K562 (cell line): ENCODE results near the gene RASD2. TPM values are rescaled to one million over a fixed set of nuclear protein-coding genes. Genes with fewer than 3 reads are reported as not detected.

ENCODE experiments used
- CBX2 ChIP-seq: fragments of 200-600 bp; sonication (generic); IDR thresholded peaks from one replicate; pipeline ENCODE4 v1.6.1; 2012; ENCODE audit warnings: mild to moderate bottlenecking, low read length, inconsistent platforms; ENCODE audit not compliant: insufficient read depth, poor library complexity, severe bottlenecking
- CC2D1A ChIP-seq: fragments of 450-650 bp; IDR thresholded peaks from 2 replicates; pipeline ENCODE4 v1.6.1; 2017; ENCODE audit warnings: mild to moderate bottlenecking
- E2F6 ChIP-seq, 2 experiments: IDR thresholded peaks; 2 replicates each; pipeline ENCODE4 v1.6.1; 2011; ENCODE audit warnings: borderline replicate concordance in 1 of 2, control low read depth in 1 of 2, low read depth in 1 of 2, low read length in 1 of 2, mild to moderate bottlenecking in 1 of 2, mixed read lengths in 1 of 2, moderate library complexity in 1 of 2; ENCODE audit not compliant: insufficient read depth in 1 of 2, insufficient read length in 1 of 2, poor library complexity in 1 of 2, severe bottlenecking in 1 of 2; ENCODE audit errors: extremely low read depth in 1 of 2
- ELK1 ChIP-seq: sonication (generic); formaldehyde crosslinking; IDR thresholded peaks from 2 replicates; pipeline ENCODE4 v1.8.1; 2022; ENCODE audit warnings: missing genetic modification reagents
- ELK3 ChIP-seq: fragments of 450-650 bp; formaldehyde crosslinking; IDR thresholded peaks from 2 replicates; pipeline ENCODE4 v1.4.0; 2020; ENCODE audit warnings: mild to moderate bottlenecking
- FOS ChIP-seq: IDR thresholded peaks from 3 replicates; pipeline ENCODE4 v1.6.1; 2011; ENCODE audit not compliant: insufficient read length; ENCODE audit errors: extremely low read depth
- HDAC2 ChIP-seq: fragments of 450-650 bp; IDR thresholded peaks from 2 replicates; pipeline ENCODE4 v1.6.1; 2016; ENCODE audit warnings: mild to moderate bottlenecking
- MAFF ChIP-seq: IDR thresholded peaks from 2 replicates; pipeline ENCODE4 v1.6.1; 2012; ENCODE audit warnings: low read length, improper control_type of control experiment
- MNT ChIP-seq, 2 experiments: fragments of 450-650 bp; conservative IDR thresholded peaks; 2 replicates each; pipeline ENCODE4 v1.6.1; 2017; ENCODE audit warnings: mild to moderate bottlenecking in 2 of 2, moderate library complexity in 2 of 2
- MTA3 ChIP-seq: fragments of 450-650 bp; formaldehyde crosslinking; IDR thresholded peaks from 2 replicates; pipeline ENCODE4 v1.6.1; 2017; ENCODE audit warnings: mild to moderate bottlenecking, borderline replicate concordance
- PCBP2 ChIP-seq: fragments of 200-400 bp; formaldehyde crosslinking; IDR thresholded peaks from 2 replicates; pipeline ENCODE4 v1.6.1; 2018; ENCODE audit warnings: low read length, low read depth, mild to moderate bottlenecking, moderate library complexity; ENCODE audit not compliant: poor library complexity, severe bottlenecking
- PHF8 ChIP-seq: fragments of 200-600 bp; sonication (generic); IDR thresholded peaks from 2 replicates; pipeline ENCODE4 v1.6.1; 2012; ENCODE audit warnings: mixed run types, mild to moderate bottlenecking, inconsistent platforms, low read length, moderate library complexity, borderline replicate concordance
- SMARCE1 ChIP-seq: fragments of 450-650 bp; IDR thresholded peaks from 2 replicates; pipeline ENCODE4 v1.7.1; 2016; ENCODE audit warnings: mild to moderate bottlenecking
- ZBTB26 ChIP-seq: fragments of 450-650 bp; formaldehyde crosslinking; IDR thresholded peaks from 2 replicates; pipeline ENCODE4 v1.4.0; 2022; ENCODE audit warnings: missing genetic modification characterization
- ZBTB7A ChIP-seq: IDR thresholded peaks from 2 replicates; pipeline ENCODE4 v1.6.1; 2011; ENCODE audit warnings: low read depth, mild to moderate bottlenecking, low read length, moderate library complexity, borderline replicate concordance; ENCODE audit not compliant: control insufficient read depth
- ZNF12 ChIP-seq: sonication (generic); formaldehyde crosslinking; IDR thresholded peaks from 2 replicates; pipeline ENCODE4 v1.4.0; 2020; ENCODE audit warnings: mild to moderate bottlenecking, missing genetic modification reagents
- ZNF174 ChIP-seq: fragments of 250-450 bp; sonication (Bioruptor Pico); IDR thresholded peaks from 2 replicates; pipeline ENCODE4 v1.4.0; 2020; ENCODE audit warnings: mild to moderate bottlenecking
- ZNF24 ChIP-seq: fragments of 450-650 bp; IDR thresholded peaks from 2 replicates; pipeline ENCODE4 v1.6.1; 2016
- ZNF354B ChIP-seq: fragments of 250-450 bp; sonication (Bioruptor Pico); IDR thresholded peaks from 2 replicates; pipeline ENCODE4 v1.4.0; 2020
- polyA plus RNA-seq, 8 experiments: library from polyadenylated mRNA; depleted of rRNA in 4 of 8; stranded (reverse) in 5 of 8; unstranded in 3 of 8; fragments of >200 nt; fragmentation: Nextera tagmentation in 2 of 8; fragmentation: Illumina TruSeq in 1 of 8; extraction: Ambion mirVana in 2 of 8; extraction: Trizol in 1 of 8; gene quantifications; 2 replicates each; pipeline versions ENCODE4 v1.2.1 to v1.2.3, GENCODE V29; 2011 to 2014; ENCODE audit warnings: inconsistent platforms in 1 of 8, missing spikeins in 1 of 8
- total RNA-seq, 7 experiments: library from RNA; depleted of rRNA in 6 of 7; stranded (reverse); fragments of >200 nt in 6 of 7; fragmentation: Illumina TruSeq in 2 of 7; extraction: Trizol in 2 of 7; gene quantifications; 2 replicates each; pipeline versions ENCODE4 v1.2.1 to v1.2.3, GENCODE V29; 2011 to 2021; ENCODE audit warnings: low replicate concordance in 1 of 7
- TF ChIP-seq, protein P1 (sequence below): fragments of 200-800 bp; sonication (Bioruptor generic); IDR thresholded peaks from 2 replicates; pipeline ENCODE4 v1.6.1; 2017; ENCODE audit warnings: missing genetic modification characterization, missing compliant biosample characterization

The RASD2 gene
- total and polyA plus RNA-seq, 9 of the 15 experiments (the other 6 are each of a cell fraction or from before 2014, with no cell fraction given), result 0.05 TPM; not detected in 8

DNA sequence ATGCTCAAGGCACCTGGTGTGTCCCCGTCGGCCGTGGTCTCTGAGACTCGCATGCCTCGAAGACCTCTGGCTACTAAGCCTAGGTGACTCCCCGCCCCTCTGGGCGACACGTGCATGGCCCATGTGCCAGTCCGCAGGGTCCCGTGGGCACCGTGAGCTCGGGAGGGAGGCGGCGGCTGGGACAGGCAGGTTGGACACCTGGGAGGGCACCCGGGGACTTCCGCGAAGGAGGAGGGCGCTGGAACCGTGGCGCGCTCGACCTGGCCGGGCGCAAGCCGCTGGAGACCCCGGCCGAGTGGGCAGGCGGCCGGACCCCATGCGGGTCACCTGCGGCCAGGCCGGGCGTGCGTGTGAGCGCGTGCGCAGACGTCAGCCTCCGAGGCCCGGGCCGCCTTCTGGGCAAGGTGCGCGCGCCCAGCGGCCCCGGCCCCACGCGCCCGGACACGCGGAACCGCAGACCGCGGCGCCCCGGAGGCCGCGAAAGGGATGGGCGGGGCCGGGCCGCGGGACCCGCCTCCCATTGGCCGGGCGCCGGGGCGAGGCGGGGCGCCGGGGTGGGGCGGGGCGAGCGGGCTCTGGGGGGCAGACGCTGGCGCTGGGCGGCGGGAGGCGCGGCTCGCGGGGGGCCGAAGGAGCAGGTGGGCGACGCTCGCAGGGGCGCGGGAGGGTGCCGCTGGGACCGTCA is 579 bp upstream of the RASD2 start (continued):
- TF ChIP-seq FOS, result no peak
- TF ChIP-seq ELK1 (CRISPR knock-in tag), result no peak
- no peak for TF ChIP-seq ZNF174
- peak; percentile 39 to 93 for TF ChIP-seq E2F6 (IDR thresholded peaks at IDR 0.05; ENCODE audit: borderline replicate concordance in 1 of 2, extremely low read depth in 1 of 2, insufficient read depth in 1 of 2, insufficient read length in 1 of 2, low read depth in 1 of 2, low read length in 1 of 2, poor library complexity in 1 of 2, severe bottlenecking in 1 of 2)
- peak; percentile 30; the same call in 1 of the 2 replicates for TF ChIP-seq ZBTB7A
- TF ChIP-seq HDAC2, result no peak
- TF ChIP-seq PCBP2, result no peak
- no peak for TF ChIP-seq MAFF
- TF ChIP-seq, protein P1, sequence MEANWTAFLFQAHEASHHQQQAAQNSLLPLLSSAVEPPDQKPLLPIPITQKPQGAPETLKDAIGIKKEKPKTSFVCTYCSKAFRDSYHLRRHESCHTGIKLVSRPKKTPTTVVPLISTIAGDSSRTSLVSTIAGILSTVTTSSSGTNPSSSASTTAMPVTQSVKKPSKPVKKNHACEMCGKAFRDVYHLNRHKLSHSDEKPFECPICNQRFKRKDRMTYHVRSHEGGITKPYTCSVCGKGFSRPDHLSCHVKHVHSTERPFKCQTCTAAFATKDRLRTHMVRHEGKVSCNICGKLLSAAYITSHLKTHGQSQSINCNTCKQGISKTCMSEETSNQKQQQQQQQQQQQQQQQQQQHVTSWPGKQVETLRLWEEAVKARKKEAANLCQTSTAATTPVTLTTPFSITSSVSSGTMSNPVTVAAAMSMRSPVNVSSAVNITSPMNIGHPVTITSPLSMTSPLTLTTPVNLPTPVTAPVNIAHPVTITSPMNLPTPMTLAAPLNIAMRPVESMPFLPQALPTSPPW (CRISPR knock-in tag), result peak; percentile 60
- no peak for TF ChIP-seq MTA3
- no peak for TF ChIP-seq CBX2
- no peak for TF ChIP-seq ZNF24
- TF ChIP-seq MNT (conservative IDR thresholded peaks at IDR 0.05), result 0 out of 4 replicates have a peak, but pooled peaks of 1 of the 2 experiments have one; percentile 29
- no peak for TF ChIP-seq ELK3 (CRISPR knock-in tag)
- TF ChIP-seq SMARCE1, result no peak
- TF ChIP-seq ZNF354B, result no peak
- TF ChIP-seq CC2D1A, result no peak
- TF ChIP-seq ZBTB26 (CRISPR knock-in tag), result no peak
- TF ChIP-seq PHF8, result peak; percentile 51; the same call in 1 of the 2 replicates
- no peak for TF ChIP-seq ZNF12 (CRISPR knock-in tag)
